GM18498 (cell line): ENCODE data around the gene AGA.
A peak's percentile ranks its signal among the peaks of the same experiment; 100 is the strongest.

ENCODE experiments used
- ATAC-seq: cut with Tn5 transposase; IDR thresholded peaks from one replicate; pipeline ENCODE4 v1.9.1; 2021; ENCODE audit warnings: mild to moderate bottlenecking, moderate library complexity; ENCODE audit not compliant: unreplicated experiment

AGA gene

GRCh38 chr4:177441803-177442622 lies at the start of gene AGA:
TSS of gene AGA (minus strand) at chr4:177442437. CDS start at chr4:177442375, 62 bp downstream.
- ATAC-seq = peak; percentile 93

GRCh38 chr4:177492022-177492421 lies 49.8 kb upstream of the AGA start:
- ATAC-seq = no peak

DNA sequence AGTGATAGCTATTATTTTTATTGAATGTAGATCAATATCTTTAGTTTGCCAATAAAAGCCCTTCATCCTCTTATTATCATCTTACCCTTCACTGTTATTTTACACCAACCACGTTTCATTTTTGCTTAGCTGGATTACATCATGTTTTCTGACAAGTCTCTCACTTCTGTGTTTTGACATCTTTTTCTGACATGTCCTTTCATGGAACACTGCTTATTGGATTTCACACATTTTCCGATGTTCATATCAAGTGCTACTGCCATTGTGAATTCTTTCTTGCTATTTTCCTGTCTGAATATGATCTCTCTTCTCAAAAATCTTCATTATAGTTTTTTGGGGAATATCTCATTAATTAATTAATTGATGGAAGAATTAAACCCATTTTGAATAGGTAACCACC lies 48.5 kb upstream of the AGA start:
- no peak for ATAC-seq

DNA sequence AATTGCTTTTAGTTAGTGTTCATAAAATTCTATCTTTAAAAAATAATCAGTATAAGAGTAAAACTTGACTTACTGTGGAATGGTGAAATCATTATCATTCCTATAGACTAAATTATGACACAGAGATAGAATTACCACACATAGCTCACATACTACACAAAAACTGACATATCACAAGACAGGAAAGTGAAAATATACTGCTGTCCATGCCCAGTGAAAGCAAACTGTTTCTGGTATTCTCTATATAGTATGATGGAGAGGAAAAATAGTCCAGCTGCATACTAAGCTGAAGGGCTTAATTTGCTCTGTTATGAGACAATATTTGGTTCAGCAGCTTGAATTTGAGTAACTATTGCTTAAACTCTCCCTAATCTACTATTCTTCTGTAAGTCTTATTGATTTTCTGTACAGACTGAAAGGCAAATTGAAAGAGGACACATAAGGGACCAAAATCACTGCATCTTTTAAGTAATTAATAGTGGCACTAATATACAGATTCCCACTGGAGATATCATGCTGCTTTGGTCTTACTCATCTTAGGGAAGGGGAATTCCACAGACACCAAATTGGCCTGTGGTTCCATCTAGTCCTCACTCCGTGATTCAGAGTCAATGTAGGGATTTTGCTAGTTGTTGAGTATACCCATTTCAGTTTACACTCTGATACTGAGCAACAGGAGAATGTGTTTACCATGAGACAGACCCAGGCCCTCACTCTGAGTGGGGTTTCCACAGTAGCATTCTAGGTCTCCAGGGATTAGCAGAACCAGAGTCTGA lies 47.4 kb upstream of the AGA start:
- no peak for ATAC-seq

DNA sequence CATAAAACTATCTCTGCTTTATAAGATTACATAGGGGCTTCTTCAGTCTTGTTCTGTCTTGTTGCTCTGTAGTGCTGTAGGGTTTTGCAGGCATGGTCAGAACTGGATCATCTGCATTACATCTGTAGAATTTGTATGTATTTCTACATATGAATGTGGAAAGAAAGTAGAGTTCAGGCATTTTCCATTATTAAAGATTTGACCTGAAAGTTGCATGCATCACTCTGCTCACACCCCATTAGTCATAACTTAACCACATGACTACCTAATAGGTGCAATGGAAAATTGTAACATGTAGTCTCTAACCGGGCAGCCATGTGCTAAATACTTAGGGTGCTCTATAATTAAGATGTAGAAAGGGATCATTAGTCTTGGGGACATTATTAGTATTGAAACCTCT lies 45.7 kb upstream of the AGA start:
- ATAC-seq = no peak

DNA sequence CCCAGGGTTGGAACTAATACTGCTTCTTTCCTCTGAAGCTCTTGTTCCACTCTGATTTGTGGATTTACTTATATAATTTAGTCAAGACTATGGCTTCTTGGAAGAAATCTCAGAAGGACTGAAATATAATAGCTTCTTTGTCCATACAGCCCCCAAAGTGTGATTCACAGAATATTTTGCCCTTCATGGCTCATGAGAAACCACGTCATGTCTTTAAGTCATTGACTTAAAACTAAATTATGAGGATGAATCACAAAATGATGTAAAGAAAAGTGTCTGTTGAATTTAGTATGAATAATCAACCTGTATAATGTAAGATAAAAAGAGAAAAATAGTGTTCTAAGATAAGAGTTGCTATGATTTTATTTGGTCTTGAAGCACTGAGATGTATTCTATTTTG lies 43.3 kb upstream of the AGA start:
- no peak for ATAC-seq

DNA sequence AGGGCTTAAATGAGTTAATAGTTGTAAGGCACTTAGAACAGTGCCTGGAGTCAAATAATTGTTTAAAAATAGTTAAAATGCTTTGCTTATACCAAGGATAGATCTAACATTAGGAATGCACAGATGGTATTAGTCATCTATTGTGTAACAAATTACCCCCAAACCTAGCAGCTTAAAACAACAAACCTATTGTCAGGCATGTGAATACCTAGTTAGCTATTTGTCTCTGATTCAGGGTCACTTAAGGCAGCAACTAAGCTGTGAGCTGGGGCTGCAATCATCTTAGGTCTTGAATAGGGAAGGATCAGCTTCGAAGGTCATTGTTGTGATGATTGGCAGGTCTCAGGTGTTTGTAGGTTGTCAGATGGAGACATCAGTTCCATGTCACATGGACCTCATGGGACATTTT lies 42.4 kb upstream of the AGA start:
- no peak for ATAC-seq

- no peak for ATAC-seq
These were observed 41.5 kb upstream of the AGA start for GRCh38 chr4:177483760-177484159.

GRCh38 chr4:177483271-177483670 lies 41.0 kb upstream of the AGA start:
- ATAC-seq = no peak

- ATAC-seq = no peak
These were observed 40.1 kb upstream of the AGA start for GRCh38 chr4:177482367-177482766.

- no peak for ATAC-seq
These were observed 38.6 kb upstream of the AGA start for GRCh38 chr4:177480795-177481194.

- no peak for ATAC-seq
These were observed 36.8 kb upstream of the AGA start for GRCh38 chr4:177479063-177479462.

GRCh38 chr4:177478496-177478895 lies 36.3 kb upstream of the AGA start:
- ATAC-seq = no peak

DNA sequence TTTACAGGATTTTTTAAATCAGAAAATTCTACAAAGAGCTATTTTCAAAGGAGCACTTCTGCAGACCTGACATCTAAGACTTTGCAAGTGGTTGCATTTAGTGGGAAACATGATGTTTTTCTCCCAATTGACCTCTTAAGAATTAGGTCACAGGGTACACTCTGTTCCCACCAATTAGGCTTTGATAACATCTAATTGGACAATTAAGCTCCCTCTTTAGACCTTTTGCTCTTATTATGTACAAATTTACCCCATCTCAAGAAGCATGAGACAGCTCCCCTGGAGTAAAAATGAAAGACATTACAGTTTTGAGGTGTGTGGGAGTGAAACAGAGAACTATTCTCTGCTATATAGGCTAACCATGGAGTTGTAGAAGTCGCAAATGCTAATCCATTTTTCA lies 31.8 kb upstream of the AGA start:
- no peak for ATAC-seq

DNA sequence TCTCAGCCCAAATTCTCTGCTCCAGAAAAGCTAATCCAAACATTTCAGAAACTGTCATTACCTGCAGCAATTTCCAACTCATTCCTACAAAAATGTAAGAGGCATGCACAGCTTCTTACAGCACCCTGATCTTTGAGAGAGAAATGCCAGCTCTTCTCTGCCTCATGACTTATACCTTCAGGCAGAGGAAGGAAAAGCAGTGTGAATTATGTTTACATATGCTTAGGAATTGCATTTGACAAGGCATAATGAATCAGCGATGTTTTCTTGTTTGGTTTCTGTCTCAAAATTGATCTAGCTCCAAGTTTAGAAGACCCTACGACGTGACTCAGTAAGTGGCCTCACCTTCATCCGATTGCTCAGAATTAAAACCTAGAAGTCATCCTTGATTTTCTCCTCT lies 21.8 kb upstream of the AGA start:
- ATAC-seq = no peak

- no peak for ATAC-seq
These were observed 19.4 kb upstream of the AGA start for GRCh38 chr4:177461606-177462005.

DNA sequence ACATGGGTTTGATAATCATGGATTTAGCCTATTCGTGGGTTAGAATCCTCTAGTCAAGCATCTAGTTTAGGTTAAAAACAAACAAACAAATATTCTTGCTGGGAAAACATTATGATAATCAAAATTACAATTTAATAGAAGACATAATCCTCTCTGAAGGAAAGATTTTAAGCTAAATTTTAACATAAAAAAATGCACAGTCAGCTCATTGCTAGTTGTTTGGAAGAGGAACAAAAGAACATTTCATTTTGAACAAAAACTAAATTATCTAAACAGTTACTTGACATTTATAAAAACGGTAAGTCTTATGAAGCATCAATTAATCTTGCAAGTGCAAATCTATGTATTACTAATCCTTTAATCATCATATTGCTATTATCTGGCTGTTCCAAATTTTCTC lies 18.2 kb upstream of the AGA start:
- no peak for ATAC-seq

DNA sequence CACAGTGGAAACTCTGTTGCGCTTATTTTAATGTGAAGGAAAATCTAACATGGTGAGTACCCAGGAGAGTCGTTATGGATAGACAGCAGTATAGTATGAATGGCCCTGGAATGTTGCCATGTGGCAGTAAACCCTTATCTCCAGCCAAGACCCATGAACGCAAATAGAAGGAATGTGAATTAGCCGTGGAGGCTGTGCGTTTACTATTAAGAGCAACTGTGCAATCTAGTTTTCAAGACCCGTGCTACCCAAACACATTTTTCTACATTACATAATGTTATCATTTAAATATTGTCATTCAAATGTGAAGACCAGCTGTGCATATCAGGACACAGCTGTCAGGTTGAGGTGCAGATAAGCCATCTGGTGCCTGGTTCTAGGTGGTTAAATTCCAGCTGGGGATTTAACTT lies 13.3 kb upstream of the AGA start:
- ATAC-seq = no peak

GRCh38 chr4:177453116-177453515 lies 10.9 kb upstream of the AGA start:
- no peak for ATAC-seq

DNA sequence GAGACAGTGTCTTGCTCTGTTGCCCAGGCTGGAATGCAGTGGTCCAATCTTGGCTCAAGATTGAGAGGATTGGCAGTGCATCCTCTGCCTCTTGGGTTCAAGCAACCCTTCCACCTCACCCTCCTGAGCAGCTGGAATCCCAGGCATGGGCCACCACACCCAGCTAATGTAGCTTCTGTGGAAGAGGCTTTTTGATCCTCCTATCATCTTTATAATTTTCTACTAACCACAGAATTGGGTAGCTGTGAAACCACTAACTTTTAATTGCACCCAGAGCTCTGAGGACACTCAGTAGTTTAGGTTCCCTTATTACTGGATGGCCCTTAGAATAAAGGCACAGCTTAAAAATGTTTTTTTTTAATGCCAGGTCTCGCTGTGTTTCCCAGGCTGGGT lies 8.9 kb upstream of the AGA start:
- ATAC-seq = no peak

DNA sequence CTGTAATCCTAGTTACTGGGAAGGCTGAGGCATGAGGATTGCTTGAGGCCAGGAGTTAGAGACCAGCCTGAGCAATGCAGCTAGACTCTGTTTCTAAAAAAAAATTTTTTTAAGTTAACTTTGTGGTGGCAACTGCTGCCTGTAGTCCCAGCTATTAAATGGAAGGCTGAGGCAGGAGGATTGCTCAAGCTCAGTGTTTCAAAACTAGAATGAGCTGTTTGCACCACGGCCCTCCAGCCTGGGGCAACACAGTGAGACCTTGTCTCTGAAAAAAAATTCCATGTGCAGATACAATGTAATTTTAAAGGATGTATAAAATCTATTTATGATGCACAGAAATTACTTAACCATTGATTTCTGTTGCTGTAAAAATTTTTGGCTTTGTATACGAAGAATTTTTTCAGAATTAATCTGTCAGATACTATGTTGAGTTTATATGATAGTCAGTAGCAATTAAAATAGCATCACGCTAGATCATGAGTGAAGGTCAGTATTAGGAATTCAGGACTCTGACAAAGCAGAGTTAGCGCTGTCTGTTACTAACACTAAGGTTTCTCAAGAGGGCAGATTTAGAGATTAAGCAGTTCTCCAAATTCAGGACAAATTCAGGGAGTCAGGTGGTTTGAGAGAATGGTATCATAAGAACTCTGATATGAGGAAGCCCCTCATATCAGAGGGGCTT lies 8.3 kb upstream of the AGA start:
- no peak for ATAC-seq

DNA sequence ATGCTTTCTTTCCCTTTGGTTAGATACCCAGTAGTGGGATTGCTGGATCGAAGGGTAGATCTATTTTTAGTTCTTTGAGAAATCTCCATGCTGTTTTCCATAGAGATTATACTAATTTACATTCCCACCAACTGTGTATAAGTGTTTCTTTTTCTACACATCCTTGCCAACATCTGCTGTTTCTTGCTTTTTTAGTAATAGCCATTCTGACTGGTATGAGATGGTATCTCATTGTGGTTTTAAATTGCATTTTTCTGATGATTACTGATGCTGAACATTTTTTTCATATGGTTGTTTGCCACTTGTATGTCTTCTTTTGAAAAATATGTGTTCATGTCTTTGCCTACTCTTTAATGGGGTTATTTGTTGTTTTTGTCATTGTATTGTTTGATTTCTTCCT lies 6.6 kb upstream of the AGA start:
- no peak for ATAC-seq
